Measurements from ENCODE around the gene NUDT14.

Gene NUDT14

GRCh38 chr14:105182296-105183020 is 1.3 kb upstream of the NUDT14 start:
- TF ChIP-seq TAF1 (IDR thresholded peaks at IDR 0.05; ENCODE audit: borderline replicate concordance, insufficient read depth, low read length) (no peak), REST (IDR thresholded peaks at IDR 0.05; ENCODE audit: insufficient read depth in 1 of 2, low read depth in 2 of 2, low read length in 2 of 2) (no peak), FOXP2 (optimal IDR thresholded peaks at IDR 0.05; ENCODE audit: borderline replicate concordance, extremely low read depth, extremely low read length, insufficient read depth) (no peak), SIN3A (IDR thresholded peaks at IDR 0.05; ENCODE audit: borderline replicate concordance, insufficient read depth, low read length) (no peak)

DNA sequence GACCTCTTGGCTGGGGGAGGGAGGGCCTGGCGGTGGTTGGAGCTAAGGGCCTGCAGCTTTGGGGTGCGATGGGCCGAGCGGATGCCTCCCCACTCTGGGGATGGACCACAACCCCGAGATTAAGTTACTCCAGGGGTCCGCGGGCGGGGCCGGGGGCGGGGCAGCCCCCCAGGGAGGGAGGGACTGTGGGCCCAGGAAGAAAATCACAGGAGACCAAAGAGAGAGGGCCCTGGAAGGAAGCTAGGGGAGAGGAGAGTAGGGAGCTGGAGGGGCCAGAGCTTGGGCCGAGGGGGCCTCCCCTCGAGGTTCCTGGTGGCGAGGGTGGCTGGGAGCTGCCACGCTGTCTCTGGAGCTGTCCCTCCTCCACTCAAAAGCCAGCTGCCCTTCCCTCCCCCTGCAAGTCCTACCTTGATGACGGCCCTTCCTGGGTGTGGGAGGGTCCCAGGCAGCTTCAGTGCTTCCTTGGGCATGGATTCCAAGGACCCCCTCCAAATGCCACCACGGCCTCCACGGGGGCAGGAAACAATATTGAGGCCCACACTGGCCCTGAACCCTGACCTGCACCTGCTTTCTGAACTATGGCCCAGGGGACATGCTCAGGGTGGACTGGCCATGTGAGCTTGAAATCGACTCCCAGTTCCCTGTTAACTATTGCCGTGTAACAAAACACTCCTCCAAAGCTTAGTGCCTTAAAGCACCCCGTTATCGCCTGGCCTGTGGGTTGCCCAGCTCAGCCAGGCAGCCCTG is 610 bp upstream of the NUDT14 start:
- TF ChIP-seq TAF1 (IDR thresholded peaks at IDR 0.05; ENCODE audit: borderline replicate concordance, insufficient read depth, low read length): no peak

GRCh38 chr14:105179191-105179590 is 1.9 kb downstream of the NUDT14 start:
- no peak for TF ChIP-seq FOXP2 (optimal IDR thresholded peaks at IDR 0.05; ENCODE audit: borderline replicate concordance, extremely low read depth, extremely low read length, insufficient read depth)

- no peak for TF ChIP-seq POLR2AphosphoS5 (IDR thresholded peaks at IDR 0.05; ENCODE audit: low read depth, low read length)
- no peak for TF ChIP-seq SIN3A (IDR thresholded peaks at IDR 0.05; ENCODE audit: borderline replicate concordance, insufficient read depth, low read length)
- no peak for TF ChIP-seq TAF1 (IDR thresholded peaks at IDR 0.05; ENCODE audit: borderline replicate concordance, insufficient read depth, low read length)
- TF ChIP-seq REST (IDR thresholded peaks at IDR 0.05; ENCODE audit: insufficient read depth in 1 of 2, low read depth in 2 of 2, low read length in 2 of 2): no peak
- no peak for TF ChIP-seq FOXP2 (optimal IDR thresholded peaks at IDR 0.05; ENCODE audit: borderline replicate concordance, extremely low read depth, extremely low read length, insufficient read depth)
Observed at GRCh38 chr14:105178868-105179140, 2.3 kb downstream of the NUDT14 start.

DNA sequence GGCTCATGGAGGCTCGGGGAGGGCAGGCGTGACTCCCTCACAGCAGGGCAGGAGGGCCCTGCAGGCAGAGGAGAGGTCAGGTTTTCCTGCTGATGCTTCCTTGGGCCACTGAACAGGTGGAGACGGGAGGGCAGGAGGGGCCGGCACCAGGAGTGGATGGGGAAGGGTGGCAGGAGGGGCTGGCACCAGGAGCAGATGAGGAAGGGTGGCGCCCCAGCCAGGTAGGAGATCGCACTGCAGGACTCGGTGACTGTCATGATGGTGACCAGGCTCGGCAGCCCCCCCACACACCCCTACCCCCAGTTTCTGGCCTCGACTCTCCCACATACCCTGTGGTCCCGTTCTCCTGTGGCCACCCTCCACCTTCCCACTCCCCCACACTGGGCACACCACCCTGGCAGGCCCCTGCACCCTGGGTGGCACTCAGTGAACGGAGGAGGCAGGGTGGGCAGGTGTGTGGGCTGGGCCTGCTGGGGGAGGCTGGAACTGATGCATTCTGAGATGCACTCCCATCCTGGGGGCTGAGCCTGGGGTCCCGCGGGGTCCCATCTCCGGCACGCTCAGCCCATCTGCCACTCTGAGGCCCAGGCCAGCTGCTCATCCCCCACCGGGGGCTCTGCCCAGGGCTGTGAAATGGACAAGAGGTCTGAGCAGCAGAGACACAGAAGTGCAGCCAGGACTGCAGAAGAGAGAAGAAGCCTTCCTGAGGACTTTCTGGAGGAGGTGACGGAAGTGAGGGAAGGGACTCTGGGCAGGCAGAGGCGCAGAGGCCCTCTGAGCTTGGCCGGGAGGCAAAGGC is 2.8 kb downstream of the NUDT14 start:
- TF ChIP-seq REST (IDR thresholded peaks at IDR 0.05; ENCODE audit: insufficient read depth in 1 of 2, low read depth in 2 of 2, low read length in 2 of 2): no peak
- TF ChIP-seq SIN3A (IDR thresholded peaks at IDR 0.05; ENCODE audit: borderline replicate concordance, insufficient read depth, low read length): no peak
- TF ChIP-seq FOXP2 (optimal IDR thresholded peaks at IDR 0.05; ENCODE audit: borderline replicate concordance, extremely low read depth, extremely low read length, insufficient read depth): no peak
- TF ChIP-seq POLR2AphosphoS5 (IDR thresholded peaks at IDR 0.05; ENCODE audit: low read depth, low read length): no peak
- TF ChIP-seq TAF1 (IDR thresholded peaks at IDR 0.05; ENCODE audit: borderline replicate concordance, insufficient read depth, low read length): no peak

GRCh38 chr14:105177082-105177481 is 4.0 kb downstream of the NUDT14 start:
- no peak for TF ChIP-seq POLR2AphosphoS5 (IDR thresholded peaks at IDR 0.05; ENCODE audit: low read depth, low read length)
- TF ChIP-seq SIN3A (IDR thresholded peaks at IDR 0.05; ENCODE audit: borderline replicate concordance, insufficient read depth, low read length): no peak
- TF ChIP-seq TAF1 (IDR thresholded peaks at IDR 0.05; ENCODE audit: borderline replicate concordance, insufficient read depth, low read length): no peak
- no peak for TF ChIP-seq REST (IDR thresholded peaks at IDR 0.05; ENCODE audit: insufficient read depth in 1 of 2, low read depth in 2 of 2, low read length in 2 of 2)
- no peak for TF ChIP-seq FOXP2 (optimal IDR thresholded peaks at IDR 0.05; ENCODE audit: borderline replicate concordance, extremely low read depth, extremely low read length, insufficient read depth)

All from PFSK-1 (cell line).